A549 treated with RU486 at 1 μM for 4 hours (cell line): ENCODE data around the gene TSPAN18. TPM values are rescaled to one million over a fixed set of nuclear protein-coding genes. Genes with fewer than 3 reads are reported as not detected.

ENCODE experiments used
- total RNA-seq: library from RNA; stranded (reverse); fragments of 200-300 nt; extraction: Qiagen RNA extraction; gene quantifications from 5 replicates; pipeline ENCODE4 v1.2.3, GENCODE V29; 2022; ENCODE audit warnings: low read depth

TSPAN18 gene
- 1.4 to 2.8 TPM (median 2.3 TPM) in 5 replicates for total RNA-seq

GRCh38 chr11:44726283-44727113 is at the start of gene TSPAN18:
TSS of gene TSPAN18 (plus strand) at chr11:44726962. CDS start at chr11:44906417, 179,455 bp downstream.

GRCh38 chr11:44950625-44951476 is 224.1 kb downstream of the TSPAN18 start, which contains the start of gene TP53I11:
TSS of gene TP53I11 (minus strand) at chr11:44950883. CDS start at chr11:44938335, 12,548 bp downstream.

Other genes starting within 250 kb of the TSPAN18 start
- gene CD82, start 161.3 kb upstream of the TSPAN18 start, total RNA-seq, result 4.3 to 12.3 TPM (median 6.1 TPM) in 5 replicates
- gene TP53I11, start 223.9 kb downstream of the TSPAN18 start, total RNA-seq, result 31.9 to 50.5 TPM (median 41.7 TPM) in 5 replicates